GM12878 (cell line): Measurements from ENCODE around the gene LIN54. TPM values are rescaled to one million over a fixed set of nuclear protein-coding genes. Genes with fewer than 3 reads are reported as not detected.

ENCODE experiments used
- ATAC-seq: fragments of 200-7000 bp; cut with Tn5 transposase; 3 replicates; pipeline ENCODE4 v1.9.1; 2020; ENCODE audit warnings: mild to moderate bottlenecking, moderate library complexity
- BruUV-seq: library from RNA; stranded (reverse); fragments of 400-500 nt; replicated peaks from 2 replicates; lab custom pipeline; 2021; lab: Mats Ljungman, UMichigan
- CTCF ChIA-PET: fragments of 300-600 bp; sonication (Branson Sonifier 250); formaldehyde crosslinking; extraction: SDS; loops from one replicate; lab custom pipeline; 2021; ENCODE audit warnings: inconsistent platforms; lab: Yijun Ruan, JAX
- POLR2A ChIA-PET: fragments of 350-600 bp; formaldehyde crosslinking; extraction: SDS; loops from one replicate; lab custom pipeline; 2021; ENCODE audit warnings: inconsistent platforms; lab: Charles Lee
- RAD21 ChIA-PET: fragments of 300-600 bp; sonication (Branson Sonifier 250); formaldehyde crosslinking; loops from one replicate; lab custom pipeline; 2023; ENCODE audit warnings: antibody characterized with exemption; ENCODE audit not compliant: unreplicated experiment; lab: Charles Lee
- SMC1A ChIA-PET: fragments of 300-600 bp; sonication (Branson Sonifier 250); formaldehyde crosslinking; loops from one replicate; lab custom pipeline; 2023; ENCODE audit not compliant: unreplicated experiment, uncharacterized antibody; lab: Charles Lee
- DNase-seq: peaks from one replicate; pipeline ENCODE4 v3.0.0-alpha.2; 2011; ENCODE audit warnings: low read depth, low spot score
- FAIRE-seq: peaks from 3 replicates; lab custom pipeline; 2011; peaks lifted over from hg19 to GRCh38; lab: Jason Lieb, UNC
- H2AFZ ChIP-seq: 2 replicates; pipeline ENCODE4 v1.6.0; 2011; ENCODE audit warnings: low read depth, low read length, control low read depth; ENCODE audit not compliant: control insufficient read depth
- H3K27ac ChIP-seq: 2 replicates; pipeline ENCODE4 v1.5.1; 2011; ENCODE audit warnings: control low read depth; ENCODE audit not compliant: control insufficient read depth, insufficient read depth
- H3K27me3 ChIP-seq, 2 experiments: replicated peaks in 1 of 2; 2 replicates each; pipeline versions ENCODE4 v1.6.0 to v1.6.1; 2011; ENCODE audit warnings: low read length in 1 of 2; ENCODE audit not compliant: control insufficient read depth in 2 of 2, insufficient read depth in 2 of 2
- H3K36me3 ChIP-seq, 2 experiments: 2 replicates each; pipeline ENCODE4 v1.5.1; 2011; ENCODE audit warnings: low read length in 1 of 2; ENCODE audit not compliant: control insufficient read depth in 2 of 2, insufficient read depth in 2 of 2
- H3K4me1 ChIP-seq: 2 replicates; pipeline ENCODE4 v1.6.1; 2011; ENCODE audit warnings: mild to moderate bottlenecking, low read length, moderate library complexity, mixed read lengths; ENCODE audit not compliant: control insufficient read depth, insufficient read depth
- H3K4me2 ChIP-seq: 2 replicates; pipeline ENCODE4 v1.6.0; 2011; ENCODE audit warnings: control low read depth; ENCODE audit not compliant: control insufficient read depth, insufficient read depth
- H3K4me3 ChIP-seq: fragments of 200-600 bp; sonication (generic); 2 replicates; pipeline ENCODE4 v1.5.1; 2016
- H3K79me2 ChIP-seq: 2 replicates; pipeline ENCODE4 v1.6.0; 2011; ENCODE audit warnings: low read length; ENCODE audit not compliant: control insufficient read depth, insufficient read depth
- H3K9ac ChIP-seq: 2 replicates; pipeline ENCODE4 v1.8.0; 2011; ENCODE audit warnings: low read length, control low read depth, mixed read lengths; ENCODE audit not compliant: control insufficient read depth, insufficient read depth
- H3K9me3 ChIP-seq: replicated peaks from 3 replicates; pipeline ENCODE4 v1.5.1; 2011; ENCODE audit warnings: mild to moderate bottlenecking, low read length; ENCODE audit not compliant: control insufficient read depth, insufficient read depth
- H4K20me1 ChIP-seq: 2 replicates; pipeline ENCODE4 v1.6.0; 2011; ENCODE audit not compliant: control insufficient read depth, insufficient read depth
- CBX3 ChIP-seq: fragments of 200-600 bp; sonication (generic); IDR thresholded peaks from 2 replicates; pipeline ENCODE4 v1.6.1; 2016; ENCODE audit warnings: low read depth, borderline replicate concordance
- IKZF1 ChIP-seq: fragments of 450-650 bp; conservative IDR thresholded peaks from 2 replicates; pipeline ENCODE4 v1.6.1; 2017; ENCODE audit warnings: antibody characterized with exemption, mild to moderate bottlenecking
- IKZF2 ChIP-seq, 2 experiments: fragments of 450-650 bp; IDR thresholded peaks; 2 replicates each; pipeline ENCODE4 v1.6.1; 2017; ENCODE audit warnings: mild to moderate bottlenecking in 2 of 2, moderate library complexity in 2 of 2
- KLF5 ChIP-seq: fragments of 450-650 bp; IDR thresholded peaks from 2 replicates; pipeline ENCODE4 v1.6.1; 2014; ENCODE audit warnings: mild to moderate bottlenecking; ENCODE audit not compliant: partially characterized antibody
- MTA2 ChIP-seq: fragments of 450-650 bp; IDR thresholded peaks from 2 replicates; pipeline ENCODE4 v1.6.1; 2016; ENCODE audit warnings: low read depth, mild to moderate bottlenecking, moderate library complexity
- NR2F1 ChIP-seq: fragments of 450-650 bp; conservative IDR thresholded peaks from 2 replicates; pipeline ENCODE4 v1.6.1; 2017; ENCODE audit warnings: mild to moderate bottlenecking
- POLR2A ChIP-seq: IDR thresholded peaks from 2 replicates; pipeline ENCODE4 v1.6.1; 2011; ENCODE audit warnings: low read depth, mild to moderate bottlenecking, low read length
- RELB ChIP-seq: fragments of 450-650 bp; IDR thresholded peaks from 2 replicates; pipeline ENCODE4 v1.6.1; 2017; ENCODE audit warnings: low read depth, mild to moderate bottlenecking, moderate library complexity
- TCF12 ChIP-seq: IDR thresholded peaks from 2 replicates; pipeline ENCODE4 v1.6.1; 2011; ENCODE audit warnings: low read depth, mild to moderate bottlenecking, low read length
- USF1 ChIP-seq: IDR thresholded peaks from 2 replicates; pipeline ENCODE4 v1.6.1; 2011; ENCODE audit warnings: borderline replicate concordance, low read depth, mild to moderate bottlenecking, moderate library complexity, mixed read lengths, low read length; ENCODE audit not compliant: insufficient read depth; ENCODE audit errors: extremely low read length
- WGBS: methylation state at CpG from one replicate; pipeline ENCODE4 v1.1.6; 2016; ENCODE audit warnings: low lambda C conversion rate; ENCODE audit not compliant: insufficient replicate concordance, insufficient coverage; ENCODE audit errors: missing lambda C conversion rate; 5-methylcytosine and 5-hydroxymethylcytosine counted together
- in situ Hi-C: fragments of 300-500 bp; cut with MboI; formaldehyde crosslinking; loops from 9 replicates; pipeline ENCODE4 v1.14.3; 2018; ENCODE audit warnings: mixed read lengths
- intact Hi-C: fragments of 100-400 bp; cut with micrococcal nuclease; formaldehyde crosslinking; loops from one replicate; pipeline ENCODE4 v1.14.2; 2022; ENCODE audit not compliant: unreplicated experiment
- polyA plus RNA-seq, 11 experiments: library from polyadenylated mRNA; depleted of rRNA in 4 of 11; unstranded in 6 of 11; stranded (reverse) in 5 of 11; fragments of >200 nt; fragmentation: Nextera tagmentation in 4 of 11; fragmentation: Illumina TruSeq in 1 of 11; extraction: Ambion mirVana in 4 of 11; extraction: Trizol in 1 of 11; gene quantifications; 1 replicate in 1 of 11; 2 replicates in 10 of 11; pipeline versions ENCODE4 v1.2.1 to v1.2.3, GENCODE V29; 2011 to 2016; ENCODE audit warnings: inconsistent platforms in 2 of 11, missing spikeins in 2 of 11, low read depth in 1 of 11
- total RNA-seq, 4 experiments: library from RNA; depleted of rRNA in 3 of 4; stranded (reverse); fragments of >200 nt in 3 of 4; fragmentation: Illumina TruSeq in 1 of 4; extraction: Trizol in 1 of 4; gene quantifications; 2 replicates each; pipeline versions ENCODE4 v1.2.1 to v1.2.3, GENCODE V29; 2013 to 2021

LIN54 gene
- total and polyA plus RNA-seq, 10 of the 15 experiments (the other 5 are each of a cell fraction or from before 2014, with no cell fraction given): 1.5 to 20.4 (median 12.2) TPM

GRCh38 chr4:82969414-82969813, 41.2 kb downstream of the LIN54 start:
- no peaks in the 10 kb centered on the region for H4K20me1 ChIP-seq
- peaks cover 13% of the 10 kb centered on the region for H3K4me1 ChIP-seq
- WGBS: 21% methylated on average over 2 of the region's 2 CpGs
- no peak overlapping the region for H2AFZ ChIP-seq
- H3K4me3 ChIP-seq: no peak overlapping the region
- BruUV-seq: no TSS peak
- SMC1A ChIA-PET: interaction anchor here (0.9 to 3.3 kb wide), 11 partner anchors 9 to 73 kb away, joined by 3 to 11 read pairs (median 6); partner anchors contain the start of genes COPS4 and LIN54
- POLR2A ChIA-PET: interaction anchor here (1.0 kb wide), 1 partner anchor 63 kb away, joined by 3 read pairs; no protein-coding TSS in a partner anchor
- H3K79me2 ChIP-seq: no peaks in the 10 kb centered on the region
- FAIRE-seq (no peak), DNase-seq (no peak), ATAC-seq (no peak; the same call in 2 of the 3 replicates)
- no peak overlapping the region for H3K27ac ChIP-seq
- H3K27me3 ChIP-seq: no peaks in the 10 kb centered on the region
- peaks cover 4 to 14% of the 10 kb centered on the region in 2 experiments for H3K36me3 ChIP-seq
- H3K9ac ChIP-seq: no peak overlapping the region
- H3K4me2 ChIP-seq: peak overlapping the region; percentile 50; the same call in 1 of the 2 replicates
- in situ Hi-C loops: no loop called here
- RAD21 ChIA-PET: interaction anchor here (0.9 to 1.4 kb wide), 5 partner anchors 20 to 311 kb away, joined by 3 to 6 read pairs (median 4); partner anchors contain the start of gene COPS4
- CTCF ChIA-PET: interaction anchor here (0.7 to 1.9 kb wide), 3 partner anchors 11 to 69 kb away, joined by 3 to 12 read pairs (median 3); partner anchors contain the start of gene THAP9
- H3K9me3 ChIP-seq: no peaks in the 10 kb centered on the region
- intact Hi-C loops: no loop called here
- 0 out of 2 replicates have a peak, but pooled peaks have one; percentile 6 for TF ChIP-seq NR2F1
- no peak for TF ChIP-seq POLR2A

GRCh38 chr4:82968972-82969371, 41.7 kb downstream of the LIN54 start:
- peaks cover 4 to 14% of the 10 kb centered on the region in 2 experiments for H3K36me3 ChIP-seq
- DNase-seq (no peak), ATAC-seq (peak; percentile 86), FAIRE-seq (no peak)
- H3K4me3 ChIP-seq: peak overlapping the region; percentile 14; the same call in 1 of the 2 replicates
- ChIA-PET RAD21 (interaction anchor here (0.9 to 1.4 kb wide), 6 partner anchors 21 to 312 kb away, joined by 3 to 6 read pairs (median 4); partner anchors contain the start of gene COPS4), POLR2A (interaction anchor here (1.0 to 1.3 kb wide), 2 partner anchors 42 to 62 kb away, joined by 3 to 5 read pairs; partner anchors contain the start of gene LIN54), SMC1A (interaction anchor here (0.9 to 3.3 kb wide), 14 partner anchors 9 to 73 kb away, joined by 3 to 11 read pairs (median 6); partner anchors contain the start of genes COPS4 and LIN54), CTCF (interaction anchor here (0.7 to 1.9 kb wide), 2 partner anchors 11 to 68 kb away, joined by 3 to 12 read pairs; partner anchors contain the start of gene THAP9)
- no peak overlapping the region for H3K9ac ChIP-seq
- H3K9me3 ChIP-seq: no peaks in the 10 kb centered on the region
- intact Hi-C loops: no loop called here
- no peaks in the 10 kb centered on the region for H4K20me1 ChIP-seq
- H3K4me2 ChIP-seq: peak overlapping the region; percentile 50
- no TSS peak for BruUV-seq
- TF ChIP-seq NR2F1: peak; percentile 73; the same call in 1 of the 2 replicates
- TF ChIP-seq KLF5: no peak
- no peak for TF ChIP-seq TCF12
- TF ChIP-seq CBX3: no peak
- no peak for TF ChIP-seq USF1
- TF ChIP-seq IKZF2 (IDR thresholded peaks at IDR 0.05): 0 out of 4 replicates have a peak, but pooled peaks of 1 of the 2 experiments have one; percentile 21
- peak; percentile 49; the same call in 1 of the 2 replicates for TF ChIP-seq RELB
- peak; percentile 43; the same call in 1 of the 2 replicates for TF ChIP-seq IKZF1
- TF ChIP-seq MTA2: peak; percentile 23; the same call in 1 of the 2 replicates
- H3K27me3 ChIP-seq: no peaks in the 10 kb centered on the region
- H3K4me1 ChIP-seq: peaks cover 13% of the 10 kb centered on the region
- H3K79me2 ChIP-seq: no peaks in the 10 kb centered on the region
- no peak overlapping the region for H2AFZ ChIP-seq
- in situ Hi-C loops: no loop called here
- 22% methylated on average over 4 of the region's 4 CpGs for WGBS
- H3K27ac ChIP-seq: peak overlapping the region; percentile 42
